ENCODE measurements around the gene XIRP2. TPM values are rescaled to one million over a fixed set of nuclear protein-coding genes. Genes with fewer than 3 reads are reported as not detected.

Gene XIRP2
- total RNA-seq, 2 donors from 2014 or later, result 0.06 to 3.1 TPM

GRCh38 chr2:166984797-166985196, 96.5 kb downstream of the XIRP2 start:
- intact Hi-C loops (cut with DNase I), result no loop called here
- no peaks in the 10 kb centered on the region for H3K36me3 ChIP-seq
- TF ChIP-seq, protein P1, sequence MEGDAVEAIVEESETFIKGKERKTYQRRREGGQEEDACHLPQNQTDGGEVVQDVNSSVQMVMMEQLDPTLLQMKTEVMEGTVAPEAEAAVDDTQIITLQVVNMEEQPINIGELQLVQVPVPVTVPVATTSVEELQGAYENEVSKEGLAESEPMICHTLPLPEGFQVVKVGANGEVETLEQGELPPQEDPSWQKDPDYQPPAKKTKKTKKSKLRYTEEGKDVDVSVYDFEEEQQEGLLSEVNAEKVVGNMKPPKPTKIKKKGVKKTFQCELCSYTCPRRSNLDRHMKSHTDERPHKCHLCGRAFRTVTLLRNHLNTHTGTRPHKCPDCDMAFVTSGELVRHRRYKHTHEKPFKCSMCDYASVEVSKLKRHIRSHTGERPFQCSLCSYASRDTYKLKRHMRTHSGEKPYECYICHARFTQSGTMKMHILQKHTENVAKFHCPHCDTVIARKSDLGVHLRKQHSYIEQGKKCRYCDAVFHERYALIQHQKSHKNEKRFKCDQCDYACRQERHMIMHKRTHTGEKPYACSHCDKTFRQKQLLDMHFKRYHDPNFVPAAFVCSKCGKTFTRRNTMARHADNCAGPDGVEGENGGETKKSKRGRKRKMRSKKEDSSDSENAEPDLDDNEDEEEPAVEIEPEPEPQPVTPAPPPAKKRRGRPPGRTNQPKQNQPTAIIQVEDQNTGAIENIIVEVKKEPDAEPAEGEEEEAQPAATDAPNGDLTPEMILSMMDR (IDR thresholded peaks at IDR 0.05), result no peak

GRCh38 chr2:166994588-166995336, 106.5 kb downstream of the XIRP2 start:
- intact Hi-C loops (cut with DNase I), result no loop called here
- TF ChIP-seq POLR2A (IDR thresholded peaks at IDR 0.05), result no peak
- TF ChIP-seq, protein P1 (IDR thresholded peaks at IDR 0.05), result no peak
- no peak for TF ChIP-seq POLR2AphosphoS5 (IDR thresholded peaks at IDR 0.05)
- no peak overlapping the region for H3K27ac ChIP-seq
- no peak overlapping the region for H3K4me3 ChIP-seq
- no peak for DNase-seq (ENCODE audit: low spot score)
- H3K27me3 ChIP-seq (replicated peaks; ENCODE audit: insufficient read depth), result no peaks in the 10 kb centered on the region
- no peaks in the 10 kb centered on the region for H3K9me3 ChIP-seq
- no peaks in the 10 kb centered on the region for H3K4me1 ChIP-seq (replicated peaks)
- H3K36me3 ChIP-seq, result no peaks in the 10 kb centered on the region
- WGBS, result 93% methylated on average over 12 of the region's 12 CpGs

More at GRCh38 chr2:166984797-166985196, 96.5 kb downstream of the XIRP2 start:
- Histone ChIP-seq H3K27me3 (replicated peaks; ENCODE audit: insufficient read depth) (no peaks in the 10 kb centered on the region), H3K4me1 (replicated peaks) (no peaks in the 10 kb centered on the region), H3K9me3 (no peaks in the 10 kb centered on the region), H3K4me3 (no peak overlapping the region), H3K27ac (no peak overlapping the region)
- DNase-seq (ENCODE audit: low spot score), result no peak

DNA sequence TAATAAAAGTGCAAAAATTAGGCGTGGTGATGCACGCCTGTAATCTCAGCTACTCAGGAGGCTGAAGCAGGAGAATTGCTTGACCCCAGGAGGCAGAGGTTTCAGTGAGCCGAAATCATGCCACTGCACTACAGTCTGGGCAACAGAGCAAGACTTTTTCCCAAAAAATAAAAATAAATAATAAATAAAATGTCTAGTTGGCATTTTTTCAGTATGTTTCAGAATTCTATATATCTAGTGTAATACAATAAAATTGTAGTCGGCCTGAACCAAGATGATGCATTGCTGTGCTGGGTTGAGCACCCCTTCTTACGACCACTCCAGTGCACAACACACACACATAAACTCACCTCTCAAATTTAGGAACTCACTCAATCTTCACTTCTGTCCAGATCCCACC, 108.2 kb downstream of the XIRP2 start:
- WGBS, result 88% methylated on average over 5 of the region's 5 CpGs
- Histone ChIP-seq H3K27me3 (replicated peaks; ENCODE audit: insufficient read depth) (no peaks in the 10 kb centered on the region), H3K4me1 (replicated peaks) (no peaks in the 10 kb centered on the region), H3K36me3 (no peaks in the 10 kb centered on the region), H3K4me3 (no peak overlapping the region), H3K9me3 (no peaks in the 10 kb centered on the region), H3K27ac (no peak overlapping the region)
- no peak for TF ChIP-seq POLR2A (IDR thresholded peaks at IDR 0.05)
- TF ChIP-seq, protein P1 (IDR thresholded peaks at IDR 0.05), result no peak
- TF ChIP-seq POLR2AphosphoS5 (IDR thresholded peaks at IDR 0.05), result no peak
- no peak for DNase-seq (ENCODE audit: low spot score)
- intact Hi-C loops (cut with DNase I), result no loop called here

- intact Hi-C loops (cut with DNase I), result no loop called here
- no peaks in the 10 kb centered on the region for H3K27me3 ChIP-seq (replicated peaks; ENCODE audit: insufficient read depth)
- 79% methylated on average over 4 of the region's 4 CpGs for WGBS
Measured at GRCh38 chr2:167001165-167001564, 112.9 kb downstream of the XIRP2 start.

More at GRCh38 chr2:167001165-167001564, 112.9 kb downstream of the XIRP2 start:
- no peak for DNase-seq (ENCODE audit: low spot score)
- no peak overlapping the region for H3K27ac ChIP-seq
- TF ChIP-seq POLR2A (IDR thresholded peaks at IDR 0.05) (no peak), POLR2AphosphoS5 (IDR thresholded peaks at IDR 0.05) (no peak)
- TF ChIP-seq, protein P1 (IDR thresholded peaks at IDR 0.05), result no peak
- H3K36me3 ChIP-seq, result no peaks in the 10 kb centered on the region
- no peaks in the 10 kb centered on the region for H3K4me1 ChIP-seq (replicated peaks)
- no peak overlapping the region for H3K4me3 ChIP-seq
- no peaks in the 10 kb centered on the region for H3K9me3 ChIP-seq

All from prostate gland (tissue), 2 donors.